COR-L47 (cell line): ENCODE results near the gene C3orf70.
A peak's percentile ranks its signal among the peaks of the same experiment; 100 is the strongest.

ENCODE experiments used
- DNase-seq: peaks from one replicate; lab custom pipeline; 2025; lab: John Stamatoyannopoulos, UW

C3orf70 gene

GRCh38 chr3:185152410-185153170 is at the start of gene C3orf70:
TSS of gene C3orf70 (minus strand) at chr3:185153060. CDS start at chr3:185152823, 237 bp downstream.
- DNase-seq, result peak; percentile 77

DNA sequence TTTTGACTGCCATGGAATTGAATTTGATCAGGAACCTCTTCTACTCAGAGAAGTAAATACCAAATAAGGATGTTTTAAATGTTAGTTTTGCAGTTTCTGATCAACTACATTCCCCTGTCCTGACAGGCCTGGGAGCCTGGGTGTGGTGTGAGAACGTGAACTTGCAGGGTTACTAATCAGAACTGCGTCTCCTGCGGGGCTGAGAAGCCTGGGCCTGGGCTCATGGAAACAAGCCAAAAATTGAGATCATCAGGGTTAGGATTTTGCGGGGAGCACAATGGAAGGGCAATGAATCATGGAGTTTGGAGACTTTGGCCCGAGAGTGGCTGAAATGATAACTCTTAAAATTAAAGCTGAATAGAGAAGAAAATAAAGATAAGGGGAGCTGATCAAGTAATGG is 47.8 kb upstream of the C3orf70 start:
- no peak for DNase-seq

DNA sequence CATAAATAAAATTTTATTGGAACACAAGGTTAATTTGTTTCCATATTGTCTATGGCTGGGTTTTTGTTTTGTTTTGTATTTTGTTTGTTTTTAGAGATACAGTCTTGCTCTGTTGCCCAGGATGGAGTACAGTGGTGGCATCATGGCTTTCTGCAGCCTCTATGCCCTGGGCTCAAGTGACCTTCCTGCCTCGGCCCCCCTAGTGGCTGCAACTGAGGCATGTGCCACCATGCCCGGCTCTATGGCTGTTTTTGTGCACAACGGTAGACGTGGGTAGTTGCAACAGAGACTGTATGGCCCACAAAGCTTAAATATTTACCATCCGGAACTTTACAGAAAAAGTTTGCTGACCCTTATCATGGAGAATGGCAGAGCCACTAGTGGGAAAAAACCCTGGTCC is 46.8 kb upstream of the C3orf70 start:
- DNase-seq, result no peak

- DNase-seq, result no peak
Measured at GRCh38 chr3:185199206-185199605, 46.3 kb upstream of the C3orf70 start.

DNA sequence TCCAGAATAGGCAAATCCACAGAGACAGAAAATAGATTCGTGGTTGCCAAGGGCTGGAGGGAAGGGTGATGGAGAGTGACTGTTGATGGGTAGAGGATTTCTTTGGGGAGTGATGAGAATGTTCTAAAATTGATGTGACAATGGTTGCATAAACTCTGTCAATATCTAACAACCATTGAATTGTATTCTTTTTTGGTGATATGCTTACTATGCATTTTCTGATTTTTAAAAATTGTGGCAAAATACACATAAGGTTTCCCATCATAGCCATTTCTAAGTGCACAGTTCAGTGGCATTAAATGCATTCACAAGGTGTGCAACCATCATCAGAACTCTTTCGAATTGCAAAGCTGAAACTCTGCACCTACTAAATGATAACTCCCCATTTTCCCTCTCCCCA is 44.2 kb upstream of the C3orf70 start:
- DNase-seq, result no peak

DNA sequence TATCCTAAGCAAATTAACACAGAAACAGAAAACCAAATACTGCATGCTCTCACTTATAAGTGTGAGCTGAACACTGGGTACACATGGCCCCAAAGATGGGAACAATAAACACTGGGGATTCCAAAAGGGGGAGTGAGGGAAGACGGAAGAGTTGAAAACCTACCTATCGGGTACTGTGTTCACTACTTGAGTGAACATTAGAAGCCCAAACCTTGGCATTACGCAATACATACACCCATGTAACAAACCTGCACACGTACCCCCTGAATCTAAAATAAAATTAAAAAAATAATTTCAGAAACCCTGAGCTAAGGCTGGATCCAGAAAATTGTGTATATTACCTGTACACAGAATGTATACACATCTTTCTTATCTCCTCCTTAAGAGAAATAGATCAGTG is 42.8 kb upstream of the C3orf70 start:
- no peak for DNase-seq

DNA sequence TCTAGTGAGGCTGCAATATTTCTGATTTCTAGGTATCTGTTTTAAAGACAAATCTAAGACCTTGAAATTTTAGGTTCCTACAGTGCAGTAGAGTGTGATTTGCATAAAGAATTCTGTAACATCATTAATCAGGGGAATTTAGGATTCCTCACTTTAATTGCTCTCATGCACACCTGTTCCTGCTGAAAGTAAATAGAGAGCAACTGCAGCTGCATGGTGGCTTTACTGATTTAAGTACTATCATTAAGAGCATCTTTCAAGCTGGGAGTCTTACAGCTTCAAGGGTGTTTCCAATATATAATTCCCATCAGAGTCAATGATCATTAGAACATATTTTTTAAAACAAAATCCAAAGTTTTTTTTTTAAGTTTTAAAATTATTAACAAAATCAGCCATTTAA is 36.0 kb upstream of the C3orf70 start:
- peak; percentile 77 for DNase-seq

- DNase-seq, result no peak
Measured at GRCh38 chr3:185187391-185187790, 34.5 kb upstream of the C3orf70 start.

- peak; percentile 39 for DNase-seq
Measured at GRCh38 chr3:185176750-185177359, 24.0 kb upstream of the C3orf70 start.

DNA sequence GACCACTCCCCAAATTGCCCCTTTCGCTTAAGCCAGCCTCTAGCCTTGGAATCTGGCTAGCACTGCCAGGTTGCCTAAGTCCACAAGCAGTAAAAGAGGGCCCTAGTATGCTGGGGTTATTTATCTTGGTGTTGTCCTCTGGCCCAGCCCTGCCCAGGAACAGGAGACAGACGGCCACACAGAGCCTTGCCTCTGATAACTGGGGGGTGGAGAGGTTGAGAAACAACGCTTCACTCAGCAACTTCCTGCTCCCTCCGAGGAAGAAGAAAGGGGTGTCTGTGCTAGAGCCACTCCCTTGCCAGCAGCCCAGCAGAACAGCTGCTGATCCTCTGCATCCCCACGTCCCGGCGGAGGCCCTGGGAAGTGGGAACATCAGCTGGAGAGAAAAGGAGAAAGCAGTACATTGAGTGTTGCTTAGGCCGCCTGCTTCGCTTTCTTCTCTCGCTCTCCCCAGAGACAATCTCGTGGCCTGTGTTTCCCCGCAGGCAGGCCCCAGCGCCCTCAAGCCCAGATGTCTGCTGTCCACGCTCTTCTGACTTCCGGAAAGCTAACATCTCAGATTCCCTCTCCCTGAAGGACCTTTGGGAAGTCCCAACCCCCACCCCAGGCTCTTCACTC is 22.6 kb upstream of the C3orf70 start:
- DNase-seq, result no peak

GRCh38 chr3:185172086-185173049 is 19.5 kb upstream of the C3orf70 start:
- no peak for DNase-seq

- DNase-seq, result no peak
Measured at GRCh38 chr3:185164428-185165217, 11.8 kb upstream of the C3orf70 start.

DNA sequence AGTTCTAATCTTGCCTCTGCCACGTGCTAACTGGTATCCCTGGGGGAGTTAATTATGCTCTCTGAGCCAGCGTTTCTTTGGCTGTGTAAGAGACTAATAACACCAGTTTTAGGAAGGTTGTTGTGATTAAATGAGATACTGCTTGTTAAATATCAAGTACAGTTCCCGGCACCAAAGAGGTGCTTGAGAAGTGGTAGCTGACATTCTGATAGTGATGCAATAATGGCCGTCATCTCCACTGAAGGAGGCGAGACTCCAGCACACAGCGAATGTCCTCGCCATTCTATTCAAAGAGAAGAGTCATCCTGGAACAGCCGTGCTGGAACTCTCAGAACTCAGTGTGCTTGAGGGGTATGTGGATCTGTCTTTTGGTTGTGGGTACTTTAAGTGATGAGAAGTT is 9.8 kb upstream of the C3orf70 start:
- no peak for DNase-seq

DNA sequence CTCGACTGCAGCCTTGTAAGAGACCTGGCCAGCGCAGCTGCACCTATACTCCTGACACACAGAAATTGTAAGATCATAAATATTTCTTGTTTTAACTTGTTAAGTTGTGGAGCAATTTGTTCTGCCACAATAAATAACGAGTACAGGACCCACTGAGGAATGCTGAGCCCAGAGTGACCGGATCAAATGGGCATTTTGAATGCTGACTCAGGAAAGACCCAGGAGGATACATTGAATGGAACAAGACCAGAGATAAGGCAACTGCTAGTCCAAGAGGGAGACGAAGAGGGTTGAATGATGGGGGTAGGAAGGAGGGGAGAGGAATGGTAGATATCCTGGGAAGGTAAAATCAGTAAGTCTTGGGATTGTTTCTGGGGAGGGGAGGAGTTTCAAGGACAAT is 8.9 kb upstream of the C3orf70 start:
- DNase-seq, result no peak

DNA sequence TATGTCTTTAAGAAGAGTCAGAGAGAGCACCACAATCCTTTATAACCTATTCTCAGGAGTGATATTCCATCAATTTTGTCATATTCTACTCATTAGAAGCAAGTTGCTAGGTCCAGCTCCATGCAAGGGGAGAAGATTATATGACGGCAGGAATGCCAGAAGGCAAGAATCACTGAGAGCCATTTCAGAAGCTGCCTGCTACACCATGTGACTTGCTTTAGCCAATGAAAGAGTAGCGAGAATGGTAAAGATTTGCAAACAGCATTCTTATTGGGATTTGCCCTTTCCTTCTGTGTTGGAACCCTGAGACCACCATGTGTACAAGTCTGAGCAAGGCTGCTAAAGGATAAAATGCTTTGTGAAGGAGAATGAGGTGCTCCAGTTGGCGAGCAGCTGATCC is 4.5 kb upstream of the C3orf70 start:
- no peak for DNase-seq

DNA sequence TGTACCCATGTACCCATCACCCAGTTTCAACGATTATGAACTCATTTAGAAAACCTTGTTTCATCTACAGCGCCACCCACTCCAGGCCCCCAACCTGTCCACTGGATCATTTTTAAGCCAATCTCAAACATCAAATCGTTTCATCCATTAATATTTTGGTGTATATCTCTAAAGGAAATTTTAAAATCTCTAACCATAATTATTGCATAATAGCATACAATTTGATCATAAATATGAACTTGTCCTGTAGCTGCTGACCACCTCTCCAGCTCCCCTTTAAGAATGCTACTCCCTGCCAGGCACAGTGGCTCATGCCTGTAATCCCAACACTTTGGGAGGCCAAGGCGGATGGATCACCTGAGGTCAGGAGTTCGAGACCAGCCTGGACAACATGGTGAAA is 2.8 kb upstream of the C3orf70 start:
- DNase-seq, result no peak

GRCh38 chr3:185153861-185154629 is 1.2 kb upstream of the C3orf70 start:
- no peak for DNase-seq

DNA sequence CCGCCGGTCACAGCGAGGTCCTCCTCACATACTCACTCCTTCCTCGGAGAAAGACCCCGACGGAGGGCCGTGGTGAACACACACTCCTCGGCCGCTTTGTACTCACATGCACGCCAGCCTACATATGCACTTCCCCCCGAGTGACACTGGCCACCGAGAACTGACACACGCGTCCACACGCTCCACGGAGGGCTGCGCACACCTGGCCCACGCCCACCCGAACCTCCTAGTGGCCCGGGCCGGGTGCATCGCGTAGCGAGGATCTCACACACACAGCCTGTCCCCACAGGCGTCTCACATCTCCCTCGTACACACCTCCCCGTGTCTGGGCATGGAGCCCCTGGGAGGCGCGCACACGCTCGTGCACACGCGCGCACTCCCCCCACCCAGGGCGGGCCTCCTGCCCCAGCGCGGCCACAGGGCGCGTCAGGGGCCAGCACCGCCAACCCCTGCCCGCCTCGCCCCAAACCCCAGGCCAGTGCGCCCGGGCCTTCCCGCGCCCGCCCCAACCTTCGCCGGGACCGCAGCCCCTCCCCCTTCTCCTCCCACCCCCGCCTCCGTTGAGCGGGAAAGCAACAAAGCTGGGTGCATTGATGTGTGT is 411 bp upstream of the C3orf70 start:
- DNase-seq, result no peak

- no peak for DNase-seq
Measured at GRCh38 chr3:185151964-185152409, 873 bp downstream of the C3orf70 start.
